Thyroid gland (tissue), 4 donors: Measurements from ENCODE around the gene ZAR1L. TPM values are rescaled to one million over a fixed set of nuclear protein-coding genes. Genes with fewer than 3 reads are reported as not detected.

ENCODE experiments used
- DNase-seq, 2 donors: peaks; one replicate each; pipeline ENCODE4 v3.0.0-alpha.2; 2019
- H3K27ac ChIP-seq, 3 donors: fragments of 200-600 bp; sonication (generic); 1 replicate in 2 of 3; 2 replicates in 1 of 3; pipeline ENCODE4 v1.5.1; 2016 to 2019; ENCODE audit warnings: mild to moderate bottlenecking in 1 of 3, moderate library complexity in 1 of 3
- H3K27me3 ChIP-seq: fragments of 200-600 bp; sonication (generic); one replicate; pipeline ENCODE4 v1.5.1; 2019
- H3K36me3 ChIP-seq, 2 donors: fragments of 200-600 bp; sonication (generic); one replicate each; pipeline ENCODE4 v1.5.1; 2016 to 2019
- H3K4me1 ChIP-seq, 2 donors: fragments of 200-600 bp; sonication (generic); one replicate each; pipeline ENCODE4 v1.5.1; 2017 to 2019
- H3K4me3 ChIP-seq, 3 donors: fragments of 200-600 bp; sonication (generic); replicated peaks in 1 of 3; 1 replicate in 2 of 3; 2 replicates in 1 of 3; pipeline ENCODE4 v1.5.1; 2016; ENCODE audit warnings: mild to moderate bottlenecking in 1 of 3
- H3K9me3 ChIP-seq: fragments of 200-600 bp; sonication (generic); one replicate; pipeline ENCODE4 v1.5.1; 2017
- POLR2A ChIP-seq, 2 donors: fragments of 450-650 bp; IDR thresholded peaks; one replicate each; pipeline ENCODE4 v1.6.1; 2017; ENCODE audit warnings: antibody characterized with exemption in 2 of 2, mild to moderate bottlenecking in 2 of 2, moderate library complexity in 1 of 2
- WGBS, 2 donors: methylation state at CpG; one replicate each; pipeline ENCODE4 v1.1.5; 2017; 5-methylcytosine and 5-hydroxymethylcytosine counted together
- intact Hi-C: fragments of 100-400 bp; cut with DNase I; formaldehyde crosslinking; loops from one replicate; pipeline ENCODE4 v1.15.1; 2023
- total RNA-seq, 4 donors: library from RNA; depleted of rRNA; stranded (reverse); fragments of >200 nt; gene quantifications; one replicate each; pipeline ENCODE4 v1.2.3, GENCODE V29; 2016
- TF ChIP-seq, protein P1 (sequence below), 6 experiments: fragments of 200-600 bp in 3 of 6; fragments of 450-650 bp in 3 of 6; sonication (generic) in 3 of 6; IDR thresholded peaks; one replicate each; pipeline ENCODE4 v1.5.1; 2016 to 2019; ENCODE audit warnings: antibody characterized with exemption in 6 of 6, mild to moderate bottlenecking in 2 of 6, inconsistent platforms in 1 of 6, moderate library complexity in 1 of 6

The ZAR1L gene
- total RNA-seq, 4 donors from 2014 or later = not detected

DNA sequence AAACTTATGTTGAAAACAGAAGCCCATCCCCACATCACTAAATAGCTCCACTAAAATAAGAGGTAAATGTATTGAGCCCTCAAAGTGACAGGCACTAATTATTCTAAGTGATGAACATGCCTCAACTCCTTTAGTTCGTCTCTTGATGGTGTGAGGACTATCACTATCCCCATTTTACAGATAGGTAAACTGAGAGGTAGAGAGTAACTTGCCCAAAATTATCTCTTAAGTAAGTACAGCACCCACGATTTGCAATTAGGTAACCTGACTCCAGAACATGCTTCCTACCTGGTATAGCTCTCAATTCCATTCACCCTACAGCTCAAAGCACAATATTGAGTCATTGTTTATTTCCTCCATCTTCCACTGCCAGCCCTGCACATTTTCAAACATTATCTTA is 12.7 kb downstream of the ZAR1L start:
- no peak for DNase-seq
- no peaks in the 10 kb centered on the region for H3K4me1 ChIP-seq
- WGBS, 2 donors = 77 to 81% methylated on average over 2 of the region's 2 CpGs
- TF ChIP-seq POLR2A (IDR thresholded peaks at IDR 0.05) = no peak
- TF ChIP-seq, protein P1, sequence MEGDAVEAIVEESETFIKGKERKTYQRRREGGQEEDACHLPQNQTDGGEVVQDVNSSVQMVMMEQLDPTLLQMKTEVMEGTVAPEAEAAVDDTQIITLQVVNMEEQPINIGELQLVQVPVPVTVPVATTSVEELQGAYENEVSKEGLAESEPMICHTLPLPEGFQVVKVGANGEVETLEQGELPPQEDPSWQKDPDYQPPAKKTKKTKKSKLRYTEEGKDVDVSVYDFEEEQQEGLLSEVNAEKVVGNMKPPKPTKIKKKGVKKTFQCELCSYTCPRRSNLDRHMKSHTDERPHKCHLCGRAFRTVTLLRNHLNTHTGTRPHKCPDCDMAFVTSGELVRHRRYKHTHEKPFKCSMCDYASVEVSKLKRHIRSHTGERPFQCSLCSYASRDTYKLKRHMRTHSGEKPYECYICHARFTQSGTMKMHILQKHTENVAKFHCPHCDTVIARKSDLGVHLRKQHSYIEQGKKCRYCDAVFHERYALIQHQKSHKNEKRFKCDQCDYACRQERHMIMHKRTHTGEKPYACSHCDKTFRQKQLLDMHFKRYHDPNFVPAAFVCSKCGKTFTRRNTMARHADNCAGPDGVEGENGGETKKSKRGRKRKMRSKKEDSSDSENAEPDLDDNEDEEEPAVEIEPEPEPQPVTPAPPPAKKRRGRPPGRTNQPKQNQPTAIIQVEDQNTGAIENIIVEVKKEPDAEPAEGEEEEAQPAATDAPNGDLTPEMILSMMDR (IDR thresholded peaks at IDR 0.05) = no peak
- no peaks in the 10 kb centered on the region for H3K27me3 ChIP-seq
- no peak overlapping the region for H3K27ac ChIP-seq
- no peak overlapping the region for H3K4me3 ChIP-seq
- intact Hi-C loops = loop anchor here (10.0 kb wide), 1 partner anchor 278 kb away; no protein-coding TSS in a partner anchor
- H3K9me3 ChIP-seq = no peaks in the 10 kb centered on the region
- no peaks in the 10 kb centered on the region for H3K36me3 ChIP-seq

DNA sequence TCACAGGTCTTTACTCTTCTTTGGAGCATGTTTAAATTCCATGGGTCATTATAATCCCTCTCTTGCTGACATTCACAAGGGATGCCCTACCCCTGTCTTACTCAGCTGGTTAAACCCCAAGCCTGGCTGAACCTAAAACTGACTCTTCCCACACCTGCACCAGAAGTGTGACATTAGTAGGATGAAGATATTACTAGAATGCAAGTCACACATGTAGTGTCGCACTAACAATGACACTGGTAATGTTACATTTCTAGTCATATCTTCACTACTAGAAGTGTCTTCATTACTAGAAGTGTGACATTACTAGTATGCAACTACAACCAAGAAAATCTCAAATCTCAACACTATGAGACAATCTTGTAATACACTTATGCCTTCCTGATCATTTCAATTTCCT is 14.2 kb downstream of the ZAR1L start:
- Histone ChIP-seq H3K27ac (no peak overlapping the region), H3K36me3 (no peaks in the 10 kb centered on the region), H3K4me1 (no peaks in the 10 kb centered on the region), H3K9me3 (no peaks in the 10 kb centered on the region), H3K4me3 (no peak overlapping the region), H3K27me3 (no peaks in the 10 kb centered on the region)
- intact Hi-C loops = loop anchor here (10.0 kb wide), 1 partner anchor 276 kb away; no protein-coding TSS in a partner anchor
- 95 to 100% methylated on average over 1 of the region's 1 CpG for WGBS, 2 donors
- DNase-seq = no peak
- TF ChIP-seq, protein P1 (IDR thresholded peaks at IDR 0.05) = no peak
- TF ChIP-seq POLR2A (IDR thresholded peaks at IDR 0.05) = no peak

DNA sequence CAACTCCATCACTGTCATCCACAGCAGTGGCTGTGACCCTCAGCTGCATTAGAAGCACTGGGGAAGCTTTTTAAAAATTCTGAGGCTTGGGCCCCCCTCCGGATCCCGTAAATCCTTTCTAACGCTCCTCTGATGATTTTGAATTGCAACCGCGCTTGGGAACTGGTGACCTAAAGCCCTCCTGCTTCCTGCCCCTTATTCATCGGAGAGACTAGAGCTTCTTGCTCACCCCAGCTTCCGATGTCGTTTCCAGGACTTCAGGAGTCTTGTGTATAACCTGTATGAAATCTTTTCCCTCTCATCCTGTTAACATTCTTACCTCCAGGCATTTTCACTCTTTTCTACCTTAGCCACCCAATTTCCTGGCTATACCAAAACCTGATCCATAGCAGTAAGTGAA is 14.8 kb downstream of the ZAR1L start:
- Histone ChIP-seq H3K27me3 (no peaks in the 10 kb centered on the region), H3K27ac (no peak overlapping the region), H3K36me3 (no peaks in the 10 kb centered on the region), H3K9me3 (no peaks in the 10 kb centered on the region), H3K4me1 (no peaks in the 10 kb centered on the region), H3K4me3 (no peak overlapping the region)
- TF ChIP-seq, protein P1 (IDR thresholded peaks at IDR 0.05) = no peak
- TF ChIP-seq POLR2A (IDR thresholded peaks at IDR 0.05) = no peak
- 57 to 65% methylated on average over 8 of the region's 8 CpGs for WGBS, 2 donors
- intact Hi-C loops = loop anchor here (10.0 kb wide), 1 partner anchor 276 kb away; no protein-coding TSS in a partner anchor
- no peak for DNase-seq

DNA sequence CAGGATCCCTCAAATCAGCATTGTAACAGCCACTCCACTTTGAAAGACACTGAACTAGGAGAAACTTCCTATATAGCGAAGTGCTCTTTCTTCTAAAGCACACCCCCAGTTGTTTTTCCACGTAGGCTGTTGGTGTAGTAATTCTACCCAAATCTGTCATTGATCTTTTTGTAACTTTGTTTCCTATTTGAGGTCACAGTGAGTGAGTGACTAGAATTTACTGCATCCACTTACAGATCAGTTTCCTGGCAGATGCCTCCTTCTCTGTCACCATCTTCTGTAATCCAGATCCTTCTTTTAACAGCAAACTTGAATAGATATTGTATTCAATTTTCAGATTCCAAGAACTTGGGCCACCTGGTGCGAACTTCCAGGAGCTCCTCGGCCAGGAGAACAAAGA is 15.3 kb downstream of the ZAR1L start:
- no peaks in the 10 kb centered on the region for H3K27me3 ChIP-seq
- H3K4me3 ChIP-seq = no peak overlapping the region
- intact Hi-C loops = loop anchor here (10.0 kb wide), 1 partner anchor 275 kb away; no protein-coding TSS in a partner anchor
- DNase-seq = no peak
- no peaks in the 10 kb centered on the region for H3K36me3 ChIP-seq
- WGBS, 2 donors = 64 to 77% methylated on average over 4 of the region's 4 CpGs
- H3K27ac ChIP-seq = no peak overlapping the region
- H3K9me3 ChIP-seq = no peaks in the 10 kb centered on the region
- no peaks in the 10 kb centered on the region for H3K4me1 ChIP-seq
- no peak for TF ChIP-seq POLR2A (IDR thresholded peaks at IDR 0.05)
- TF ChIP-seq, protein P1 (IDR thresholded peaks at IDR 0.05) = no peak

DNA sequence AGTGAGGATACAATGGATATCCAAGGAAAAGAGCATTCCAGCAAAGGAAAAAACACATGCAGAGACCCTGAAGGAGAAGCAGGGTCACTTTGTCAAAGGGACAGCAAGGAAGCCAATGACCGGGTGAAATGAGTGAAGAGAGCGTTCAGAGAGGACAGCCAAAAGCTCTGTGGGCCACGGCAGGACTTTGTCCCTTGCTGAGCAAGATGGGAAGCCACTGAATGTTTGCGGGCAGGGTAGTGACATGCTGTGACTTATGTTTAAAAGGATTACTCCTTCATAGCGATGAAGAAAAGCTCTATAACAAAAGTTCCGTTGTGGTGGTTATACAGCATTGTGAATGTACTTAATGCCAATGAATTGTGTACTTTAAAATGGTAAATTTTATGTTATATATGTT is 16.5 kb downstream of the ZAR1L start:
- no peak for DNase-seq
- TF ChIP-seq, protein P1 (IDR thresholded peaks at IDR 0.05) = no peak
- no peak for TF ChIP-seq POLR2A (IDR thresholded peaks at IDR 0.05)
- Histone ChIP-seq H3K27ac (no peak overlapping the region), H3K4me3 (no peak overlapping the region), H3K9me3 (no peaks in the 10 kb centered on the region), H3K4me1 (no peaks in the 10 kb centered on the region), H3K36me3 (no peaks in the 10 kb centered on the region), H3K27me3 (no peaks in the 10 kb centered on the region)
- 92 to 93% methylated on average over 6 of the region's 6 CpGs for WGBS, 2 donors
- intact Hi-C loops = no loop called here
